ENCODE data around the gene SPTA1.

GRCh38 chr1:158720620-158721019 lies 34.1 kb upstream of the SPTA1 start, which contains the start of gene OR6K3:
- TF ChIP-seq CTCF (IDR thresholded peaks at IDR 0.05), result no peak
- TF ChIP-seq POLR2A (IDR thresholded peaks at IDR 0.05), result no peak

Measured in lower leg skin (tissue), 3 donors.